ENCODE measurements around the gene NANOS1.
"Not testable (repeated sequence)": the region's sequence is repeated elsewhere in the genome, so short reads cannot be mapped to it uniquely, and the experiment has no call there.

NANOS1 gene

GRCh38 chr10:119020627-119020946 lies 8.9 kb upstream of the NANOS1 start:
- DNase-seq = no peak

DNA sequence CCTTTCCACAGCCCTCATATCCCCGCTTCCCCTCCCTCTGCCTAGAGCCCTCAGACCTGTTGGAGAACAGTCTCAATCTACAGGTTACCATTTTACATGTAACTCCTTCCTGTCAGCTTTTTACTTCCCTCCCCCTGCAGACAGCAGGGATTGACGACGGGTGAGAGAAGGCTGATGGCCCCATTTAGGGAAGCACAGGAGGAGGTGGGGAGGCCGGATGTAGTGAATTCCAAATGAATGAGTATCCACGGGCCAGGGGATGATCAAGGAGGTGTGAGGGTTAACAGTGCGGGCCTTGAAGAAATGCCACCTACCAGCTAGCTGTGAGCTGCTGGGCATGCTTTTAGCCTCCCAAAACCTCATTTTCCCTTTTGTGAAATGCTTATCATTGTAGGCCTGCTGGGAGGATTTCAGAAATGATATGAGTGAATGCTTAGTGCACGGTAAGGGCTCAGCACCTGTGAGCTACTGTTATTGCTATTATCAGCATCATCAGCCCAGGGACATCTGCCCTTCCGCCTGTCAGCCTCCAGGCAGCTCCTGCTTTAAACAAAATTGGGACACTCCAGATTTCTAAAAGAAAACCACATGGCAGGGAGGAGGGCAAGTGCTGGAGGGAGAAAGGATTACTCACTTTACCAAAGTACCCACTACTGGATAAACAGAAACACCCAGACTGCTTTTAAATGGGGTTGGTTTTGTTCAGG lies 6.5 kb upstream of the NANOS1 start:
- no peak for DNase-seq

GRCh38 chr10:119023553-119023868 lies 6.0 kb upstream of the NANOS1 start:
- DNase-seq = no peak

DNA sequence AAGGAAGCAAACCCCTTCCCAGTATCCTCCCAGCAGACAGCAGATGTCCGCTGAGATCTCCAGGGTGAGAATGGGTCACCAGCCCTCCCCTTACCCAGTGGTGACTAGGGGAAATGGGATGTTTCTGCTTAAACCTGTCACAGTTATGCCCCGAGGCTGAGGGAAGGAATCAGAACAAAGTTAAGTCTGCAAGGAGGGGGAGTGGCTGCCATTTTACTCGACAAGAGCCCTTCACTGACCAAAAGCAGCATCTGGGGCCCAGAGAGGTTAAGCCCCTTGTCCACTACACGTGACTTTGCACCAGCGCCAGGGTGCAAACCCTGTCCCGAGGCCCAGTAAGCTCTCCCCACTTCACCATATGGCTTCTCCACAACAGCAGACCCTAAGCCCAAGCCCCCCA lies 4.6 kb upstream of the NANOS1 start:
- no peak for DNase-seq

DNA sequence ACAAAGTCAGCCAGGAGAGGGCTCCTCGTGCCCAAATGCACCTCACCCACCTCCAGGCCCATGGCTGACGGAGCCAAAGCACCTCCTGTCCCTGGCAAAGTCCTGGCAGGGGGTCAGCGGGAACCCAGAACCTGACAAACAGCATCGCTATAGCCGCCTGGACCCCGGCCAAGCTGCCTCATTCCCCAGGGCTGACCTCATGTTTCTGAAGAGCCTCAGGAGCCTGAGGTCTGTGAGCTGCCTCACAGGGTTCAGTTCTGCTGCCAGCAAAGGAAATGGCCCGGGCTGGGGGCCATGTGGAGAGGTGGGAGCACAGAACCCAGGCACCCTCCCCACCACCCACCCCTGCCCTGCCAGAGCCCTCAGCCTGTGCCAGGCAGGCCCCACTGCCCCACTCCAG lies 4.2 kb upstream of the NANOS1 start:
- DNase-seq = peak; percentile 60

DNA sequence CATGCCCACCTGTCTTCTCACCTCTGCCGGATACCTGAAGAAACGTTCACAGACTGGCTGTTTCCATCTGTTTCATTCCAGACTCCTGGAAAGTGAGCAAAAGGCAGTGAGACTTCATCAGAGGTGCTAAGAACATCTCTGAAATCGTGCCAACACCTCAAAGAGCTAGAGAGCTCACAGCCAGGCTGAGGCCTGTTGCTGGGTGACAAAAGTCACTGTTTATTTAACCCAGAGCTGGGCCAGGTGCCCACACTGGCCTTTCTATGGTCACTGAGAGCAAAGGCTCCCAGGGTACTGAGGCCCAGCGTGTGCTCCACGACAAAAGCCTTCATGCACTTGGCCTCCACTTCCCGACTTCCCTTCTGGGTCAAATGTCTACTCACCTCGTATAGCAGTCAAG lies 3.7 kb upstream of the NANOS1 start:
- peak; percentile 63 for DNase-seq

- DNase-seq = no peak
Observed at GRCh38 chr10:119026301-119027110, 3.0 kb upstream of the NANOS1 start.

GRCh38 chr10:119028445-119028899 lies 1.0 kb upstream of the NANOS1 start:
- DNase-seq = not testable (repeated sequence)

DNA sequence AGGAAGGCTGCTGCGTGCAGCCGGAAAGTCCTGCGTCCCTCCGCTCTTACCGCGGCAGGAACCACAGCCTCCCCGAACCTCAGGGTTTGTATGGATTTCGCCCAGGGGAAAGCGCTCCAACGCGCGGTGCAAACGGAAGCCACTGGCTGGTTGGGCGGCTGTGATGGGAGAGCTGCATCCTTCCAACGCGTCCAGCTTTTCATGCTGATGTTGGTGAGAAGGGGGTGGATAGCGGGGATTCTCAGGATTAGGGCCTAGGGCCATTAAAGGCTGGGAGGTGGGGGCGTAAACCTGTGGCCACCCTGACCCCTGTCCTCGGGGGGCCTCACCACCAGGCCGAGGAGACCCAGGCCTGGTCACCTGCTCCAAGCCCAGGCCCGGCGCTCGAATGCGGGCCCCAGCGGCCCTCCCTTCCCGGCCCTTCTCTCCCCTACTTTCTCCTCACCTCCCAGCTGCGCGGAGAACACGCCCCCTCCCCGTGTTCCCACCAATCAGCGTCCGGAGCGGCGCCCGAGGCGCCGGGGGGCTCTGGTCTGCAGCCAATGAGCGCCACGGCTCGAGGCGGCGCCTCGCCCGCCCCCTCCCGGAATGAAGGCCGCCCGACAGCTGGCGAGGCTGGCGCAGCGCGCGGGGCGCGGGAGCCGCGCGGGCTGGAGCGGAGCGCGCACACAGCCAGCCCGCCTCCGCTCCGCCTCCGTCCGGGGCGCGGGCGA lies 458 bp upstream of the NANOS1 start:
- peak; percentile 87 for DNase-seq

DNA sequence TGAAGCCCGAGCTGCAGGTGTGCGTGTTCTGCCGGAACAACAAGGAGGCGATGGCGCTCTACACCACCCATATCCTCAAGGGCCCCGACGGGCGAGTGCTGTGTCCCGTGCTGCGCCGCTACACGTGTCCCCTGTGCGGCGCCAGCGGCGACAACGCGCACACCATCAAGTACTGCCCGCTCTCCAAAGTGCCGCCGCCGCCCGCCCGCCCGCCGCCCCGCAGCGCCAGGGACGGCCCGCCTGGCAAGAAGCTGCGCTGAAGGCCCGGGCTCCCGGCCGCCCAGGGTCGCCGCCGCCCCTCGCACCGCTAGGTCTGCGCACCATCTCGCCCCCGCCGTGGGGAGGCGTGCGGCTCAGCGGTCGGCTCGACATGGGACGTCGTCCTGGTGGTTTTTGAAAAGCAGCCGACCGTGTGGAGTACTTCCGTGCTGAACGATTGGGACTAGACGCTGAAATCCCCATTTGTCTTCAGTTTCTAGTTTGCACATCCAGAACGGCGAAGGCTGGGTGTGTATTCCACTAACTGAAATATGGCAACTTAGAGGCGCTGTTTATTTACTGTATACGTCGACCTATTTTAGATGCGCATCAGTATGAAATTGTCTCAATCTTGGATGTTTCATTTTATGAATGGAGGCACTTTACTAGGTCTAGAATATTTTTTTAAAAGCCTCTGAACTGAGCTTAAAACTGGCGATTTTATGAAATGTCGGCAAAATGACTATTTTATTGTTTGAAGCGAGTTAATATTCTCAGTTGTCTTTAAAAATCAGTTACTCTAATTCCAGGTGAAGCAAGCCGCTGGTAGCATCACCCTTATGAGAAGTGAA lies 1.1 kb downstream of the NANOS1 start:
- DNase-seq = peak; percentile 6

- no peak for DNase-seq
Observed at GRCh38 chr10:119031496-119032059, 2.1 kb downstream of the NANOS1 start.

- DNase-seq = no peak
Observed at GRCh38 chr10:119039161-119039560, 9.6 kb downstream of the NANOS1 start.

DNA sequence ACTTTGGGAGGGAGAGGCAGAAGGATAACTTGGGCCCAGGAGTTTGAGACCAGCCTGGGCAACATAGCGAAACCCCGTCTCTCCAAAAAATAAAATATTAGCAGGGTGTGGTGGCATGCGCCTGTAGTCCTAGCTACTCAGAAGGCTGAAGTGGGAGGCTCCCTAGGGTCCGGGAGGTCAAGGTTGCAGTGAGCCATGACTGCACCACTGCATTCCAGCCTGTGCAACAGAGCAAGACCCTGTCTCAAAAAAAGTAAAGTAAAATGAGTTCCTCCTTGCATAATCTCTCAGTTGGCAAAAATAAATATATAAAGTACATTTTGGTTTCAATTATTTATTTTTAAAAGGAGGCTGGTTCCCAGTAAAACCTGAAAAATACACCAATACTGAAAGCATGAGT lies 11.8 kb downstream of the NANOS1 start:
- DNase-seq = no peak

- no peak for DNase-seq
Observed at GRCh38 chr10:119042169-119042568, 12.7 kb downstream of the NANOS1 start.

GRCh38 chr10:119045561-119045960 lies 16.0 kb downstream of the NANOS1 start:
- no peak for DNase-seq

GRCh38 chr10:119049361-119049760 lies 19.8 kb downstream of the NANOS1 start:
- DNase-seq = no peak

- DNase-seq = no peak
Observed at GRCh38 chr10:119049777-119050176, 20.3 kb downstream of the NANOS1 start.

DNA sequence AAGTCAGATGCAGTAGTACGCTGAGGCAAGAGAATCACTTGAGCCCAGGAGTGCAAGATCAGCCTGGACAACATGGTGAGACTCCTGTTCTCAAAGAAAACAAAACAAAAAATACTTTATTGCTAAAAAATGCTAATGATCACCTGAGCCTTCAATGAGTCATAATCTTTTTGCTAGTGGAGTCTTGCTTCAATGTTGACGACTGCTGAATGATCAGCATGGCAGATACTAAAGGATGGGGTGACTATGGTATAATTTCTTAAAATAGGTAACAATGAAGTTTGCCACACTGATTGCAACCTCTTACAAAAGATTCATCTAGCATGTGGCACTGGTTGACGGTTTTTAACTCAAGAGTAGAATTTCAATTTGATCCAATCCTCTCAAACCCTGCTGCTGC lies 22.3 kb downstream of the NANOS1 start:
- no peak for DNase-seq

- no peak for DNase-seq
Observed at GRCh38 chr10:119055472-119055871, 26.0 kb downstream of the NANOS1 start.

- DNase-seq = no peak
Observed at GRCh38 chr10:119058010-119058409, 28.5 kb downstream of the NANOS1 start.

- DNase-seq = no peak
Observed at GRCh38 chr10:119059557-119059956, 30.0 kb downstream of the NANOS1 start.

GRCh38 chr10:119060107-119060506 lies 30.6 kb downstream of the NANOS1 start:
- DNase-seq = no peak

- DNase-seq = no peak
Observed at GRCh38 chr10:119061352-119061751, 31.8 kb downstream of the NANOS1 start.
